Ovary (tissue), 9 donors: Measurements from ENCODE around the gene PIH1D1. TPM values are rescaled to one million over a fixed set of nuclear protein-coding genes. Genes with fewer than 3 reads are reported as not detected.

Source experiments
- DNase-seq, 5 donors: peaks; one replicate each; pipeline ENCODE4 v3.0.0-alpha.2; 2019 to 2020
- H3K27ac ChIP-seq, 2 donors: fragments of 200-600 bp; one replicate each; pipeline versions ENCODE4 v1.5.1 to v1.8.0; 2019 to 2022
- H3K27me3 ChIP-seq: fragments of 200-600 bp; one replicate; pipeline ENCODE4 v1.8.0; 2022
- H3K36me3 ChIP-seq: fragments of 200-600 bp; sonication (generic); one replicate; pipeline ENCODE4 v1.5.1; 2019
- H3K4me1 ChIP-seq: one replicate; pipeline ENCODE4 v1.8.1; 2013; ENCODE audit warnings: mild to moderate bottlenecking, moderate library complexity; ENCODE audit not compliant: insufficient read depth
- H3K4me3 ChIP-seq: fragments of 200-600 bp; sonication (generic); one replicate; pipeline ENCODE4 v1.5.1; 2017
- H3K9me3 ChIP-seq, 2 donors: fragments of 200-600 bp in 1 of 2; sonication (generic) in 1 of 2; one replicate each; pipeline versions ENCODE4 v1.5.1 to v1.8.1; 2013 to 2019; ENCODE audit warnings: mild to moderate bottlenecking in 1 of 2, moderate library complexity in 1 of 2
- EP300 ChIP-seq: sonication (generic); formaldehyde crosslinking; IDR thresholded peaks from one replicate; pipeline ENCODE4 v1.6.1; 2017; ENCODE audit warnings: antibody characterized with exemption
- POLR2A ChIP-seq: fragments of 450-650 bp; IDR thresholded peaks from one replicate; pipeline ENCODE4 v1.6.1; 2017; ENCODE audit warnings: antibody characterized with exemption, mild to moderate bottlenecking, moderate library complexity
- WGBS, 3 donors: extraction: QIAGEN DNeasy Blood & Tissue Kit in 1 of 3; methylation state at CpG; one replicate each; pipeline versions ENCODE4 v1.1.5 to v1.1.7; 2013 to 2017; 5-methylcytosine and 5-hydroxymethylcytosine counted together
- intact Hi-C, 4 donors: fragments of 100-400 bp; cut with DNase I; formaldehyde crosslinking; loops; one replicate each; pipeline versions ENCODE4 v1.11.0 to v1.15.1; 2022 to 2023
- polyA plus RNA-seq, 2 donors: library from polyadenylated mRNA; stranded (reverse); fragments of 200-250 nt in 1 of 2; fragments of 350-450 nt in 1 of 2; fragmentation: Illumina TruSeq in 1 of 2; extraction: RNeasy Lipid Tissue Mini Kit (QIAGEN cat#74804) in 1 of 2; gene quantifications; one replicate each; pipeline ENCODE4 v1.2.3, GENCODE V29; 2013 to 2014
- total RNA-seq, 7 donors: library from RNA; depleted of rRNA in 2 of 7; stranded (reverse); fragments of >200 nt in 2 of 7; fragmentation: NEBNext Ultra II Directional in 3 of 7; extraction: Animal tissue kit (Norgen Biotek cat#: 25700) in 3 of 7; gene quantifications; one replicate each; pipeline versions ENCODE4 v1.1.0 to v1.2.4, GENCODE V29; 2016 to 2023
- TF ChIP-seq, protein P1 (sequence below), 3 donors: fragments of 450-650 bp in 2 of 3; fragments of 200-600 bp in 1 of 3; IDR thresholded peaks; one replicate each; pipeline versions ENCODE4 v1.5.1 to v1.8.0; 2016 to 2022; ENCODE audit warnings: antibody characterized with exemption in 3 of 3, mild to moderate bottlenecking in 1 of 3
- donor health status: DM: no; HTN: no; CAD: no; lungs with moderate emphysema.
- donor health status: DM: no; HTN: no; CAD: no.
- donor health status: Bipolar disorder and iron deficiency.
- donor health status: DM: yes; HTN: yes; CAD: no.
- donor health status: DM: no; HTN: no; CAD: no.
- donor health status: DM: yes; HTN: yes; CAD: no.

The PIH1D1 gene
- total and polyA plus RNA-seq, 9 donors = 28.6 to 69.4 (median 58.5) TPM

- Histone ChIP-seq H3K36me3 (no peaks in the 10 kb centered on the region), H3K4me1 (no peaks in the 10 kb centered on the region), H3K9me3 (no peaks in the 10 kb centered on the region), H3K27ac (no peak overlapping the region), H3K27me3 (peaks cover 8% of the 10 kb centered on the region), H3K4me3 (no peak overlapping the region)
- 74 to 80% (median 74%) methylated on average over 5 of the region's 5 CpGs for WGBS, 3 donors
- TF ChIP-seq POLR2A = no peak
- TF ChIP-seq, protein P1, sequence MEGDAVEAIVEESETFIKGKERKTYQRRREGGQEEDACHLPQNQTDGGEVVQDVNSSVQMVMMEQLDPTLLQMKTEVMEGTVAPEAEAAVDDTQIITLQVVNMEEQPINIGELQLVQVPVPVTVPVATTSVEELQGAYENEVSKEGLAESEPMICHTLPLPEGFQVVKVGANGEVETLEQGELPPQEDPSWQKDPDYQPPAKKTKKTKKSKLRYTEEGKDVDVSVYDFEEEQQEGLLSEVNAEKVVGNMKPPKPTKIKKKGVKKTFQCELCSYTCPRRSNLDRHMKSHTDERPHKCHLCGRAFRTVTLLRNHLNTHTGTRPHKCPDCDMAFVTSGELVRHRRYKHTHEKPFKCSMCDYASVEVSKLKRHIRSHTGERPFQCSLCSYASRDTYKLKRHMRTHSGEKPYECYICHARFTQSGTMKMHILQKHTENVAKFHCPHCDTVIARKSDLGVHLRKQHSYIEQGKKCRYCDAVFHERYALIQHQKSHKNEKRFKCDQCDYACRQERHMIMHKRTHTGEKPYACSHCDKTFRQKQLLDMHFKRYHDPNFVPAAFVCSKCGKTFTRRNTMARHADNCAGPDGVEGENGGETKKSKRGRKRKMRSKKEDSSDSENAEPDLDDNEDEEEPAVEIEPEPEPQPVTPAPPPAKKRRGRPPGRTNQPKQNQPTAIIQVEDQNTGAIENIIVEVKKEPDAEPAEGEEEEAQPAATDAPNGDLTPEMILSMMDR (IDR thresholded peaks at IDR 0.05) = no peak
- no peak for TF ChIP-seq EP300
- DNase-seq = no peak
- intact Hi-C loops = no loop called here
Observed at GRCh38 chr19:49418511-49418910, 33.1 kb downstream of the PIH1D1 start.

GRCh38 chr19:49417088-49417487, 34.5 kb downstream of the PIH1D1 start:
- no peak overlapping the region for H3K4me3 ChIP-seq
- TF ChIP-seq, protein P1 (IDR thresholded peaks at IDR 0.05) = no peak
- TF ChIP-seq EP300 (no peak), POLR2A (no peak)
- no peaks in the 10 kb centered on the region for H3K4me1 ChIP-seq
- no peak overlapping the region for H3K27ac ChIP-seq
- 53 to 58% (median 53%) methylated on average over 7 of the region's 7 CpGs for WGBS, 3 donors
- no peak for DNase-seq
- intact Hi-C loops = no loop called here
- H3K36me3 ChIP-seq = no peaks in the 10 kb centered on the region
- no peaks in the 10 kb centered on the region for H3K9me3 ChIP-seq
- peaks cover under 1% of the 10 kb centered on the region for H3K27me3 ChIP-seq

- no peaks in the 10 kb centered on the region for H3K9me3 ChIP-seq
- no peaks in the 10 kb centered on the region for H3K4me1 ChIP-seq
- H3K36me3 ChIP-seq = no peaks in the 10 kb centered on the region
- TF ChIP-seq EP300 = no peak
- TF ChIP-seq, protein P1 (IDR thresholded peaks at IDR 0.05) = no peak
- TF ChIP-seq POLR2A = no peak
- no peak overlapping the region for H3K27ac ChIP-seq
- no peak for DNase-seq
- H3K4me3 ChIP-seq = no peak overlapping the region
- intact Hi-C loops = no loop called here
- 67 to 70% (median 68%) methylated on average over 2 of the region's 2 CpGs for WGBS, 3 donors
- no peaks in the 10 kb centered on the region for H3K27me3 ChIP-seq
Observed at GRCh38 chr19:49415810-49416200, 35.8 kb downstream of the PIH1D1 start.

GRCh38 chr19:49415102-49415809, 36.4 kb downstream of the PIH1D1 start:
- no peak for DNase-seq
- H3K9me3 ChIP-seq = no peaks in the 10 kb centered on the region
- H3K27me3 ChIP-seq = no peaks in the 10 kb centered on the region
- intact Hi-C loops = no loop called here
- 26 to 38% (median 31%) methylated on average over 15 of the region's 15 CpGs for WGBS, 3 donors
- TF ChIP-seq, protein P1 (IDR thresholded peaks at IDR 0.05) = no peak
- TF ChIP-seq EP300 (no peak), POLR2A (no peak)
- H3K27ac ChIP-seq = no peak overlapping the region
- no peak overlapping the region for H3K4me3 ChIP-seq
- no peaks in the 10 kb centered on the region for H3K36me3 ChIP-seq
- no peaks in the 10 kb centered on the region for H3K4me1 ChIP-seq
